SH-SY5Y (cell line): ENCODE results near the gene DAB2IP.

Experiments used
- GATA2 ChIP-seq: IDR thresholded peaks from 2 replicates; pipeline ENCODE4 v1.6.1; 2011; ENCODE audit warnings: mild to moderate bottlenecking, low read depth, low read length
- GATA3 ChIP-seq: IDR thresholded peaks from 2 replicates; pipeline ENCODE4 v1.6.1; 2011; ENCODE audit warnings: low read depth, mild to moderate bottlenecking, low read length, moderate library complexity

Gene DAB2IP

GRCh38 chr9:121755581-121755980 is 104.1 kb downstream of the DAB2IP start:
- TF ChIP-seq GATA2: no peak
- TF ChIP-seq GATA3: no peak

DNA sequence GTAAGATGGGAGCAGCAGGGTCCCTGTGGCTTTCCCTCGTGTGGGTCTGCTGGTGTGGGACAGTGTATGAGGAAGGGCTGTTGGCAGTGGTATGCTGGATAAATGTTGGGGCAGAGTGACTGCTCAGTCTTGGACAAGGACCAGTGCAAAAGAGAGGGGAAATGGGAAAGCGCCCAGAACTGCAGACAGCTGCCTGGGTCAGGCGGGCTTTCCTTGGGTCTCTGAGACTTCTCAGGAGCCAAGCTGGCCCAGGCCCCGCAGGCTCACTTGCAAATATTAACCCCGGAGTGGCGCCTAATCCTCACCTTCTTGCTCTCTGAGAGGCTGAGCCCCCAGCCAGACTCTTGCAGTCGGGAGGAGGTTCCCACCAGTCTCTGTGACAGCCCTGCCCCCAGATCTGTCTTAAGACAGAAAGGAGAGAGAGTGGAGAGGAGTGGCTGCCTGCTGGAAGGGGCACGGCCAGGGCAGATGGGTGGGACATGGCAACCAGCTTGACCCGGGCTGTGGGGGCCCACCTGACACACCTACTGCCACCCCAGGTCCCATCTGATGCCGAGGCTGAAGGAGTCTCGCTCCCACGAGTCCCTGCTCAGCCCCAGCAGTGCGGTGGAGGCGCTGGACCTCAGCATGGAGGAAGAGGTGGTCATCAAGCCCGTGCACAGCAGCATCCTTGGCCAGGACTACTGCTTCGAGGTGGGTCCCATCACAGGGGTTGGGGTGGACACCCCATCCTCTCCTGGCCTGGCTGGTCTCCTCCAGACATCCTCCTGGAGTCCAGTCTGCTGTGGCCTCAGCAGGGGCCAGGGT is 105.2 kb downstream of the DAB2IP start:
- TF ChIP-seq GATA3 (no peak), GATA2 (no peak)

DNA sequence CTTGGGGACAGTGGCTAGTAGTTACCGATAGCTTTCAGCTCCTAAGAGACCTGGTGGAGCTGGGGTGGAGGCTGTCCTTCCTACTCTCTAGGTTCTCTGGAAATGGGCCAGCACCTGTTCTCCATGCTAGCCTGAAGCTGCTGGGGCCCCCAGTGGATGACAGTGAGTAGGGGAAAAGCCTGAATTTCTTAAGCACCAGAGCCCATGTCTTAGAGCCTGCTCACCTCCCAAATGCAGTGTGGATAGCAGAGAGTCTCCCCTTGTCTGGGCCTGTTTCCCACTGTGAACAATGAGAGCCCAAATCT is 105.8 kb downstream of the DAB2IP start:
- TF ChIP-seq GATA2 (no peak), GATA3 (no peak)

GRCh38 chr9:121758693-121759092 is 107.3 kb downstream of the DAB2IP start:
- no peak for TF ChIP-seq GATA3
- no peak for TF ChIP-seq GATA2

DNA sequence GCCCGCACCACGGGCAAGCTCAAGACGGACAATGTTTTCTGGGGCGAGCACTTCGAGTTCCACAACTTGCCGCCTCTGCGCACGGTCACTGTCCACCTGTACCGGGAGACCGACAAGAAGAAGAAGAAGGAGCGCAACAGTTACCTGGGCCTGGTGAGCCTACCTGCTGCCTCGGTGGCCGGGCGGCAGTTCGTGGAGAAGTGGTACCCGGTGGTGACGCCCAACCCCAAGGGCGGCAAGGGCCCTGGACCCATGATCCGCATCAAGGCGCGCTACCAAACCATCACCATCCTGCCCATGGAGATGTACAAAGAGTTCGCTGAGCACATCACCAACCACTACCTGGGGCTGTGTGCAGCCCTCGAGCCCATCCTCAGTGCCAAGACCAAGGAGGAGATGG is 108.6 kb downstream of the DAB2IP start:
- TF ChIP-seq GATA3 (no peak), GATA2 (no peak)

GRCh38 chr9:121760571-121760970 is 109.1 kb downstream of the DAB2IP start:
- no peak for TF ChIP-seq GATA2
- no peak for TF ChIP-seq GATA3

GRCh38 chr9:121763131-121763530 is 111.7 kb downstream of the DAB2IP start:
- no peak for TF ChIP-seq GATA2

DNA sequence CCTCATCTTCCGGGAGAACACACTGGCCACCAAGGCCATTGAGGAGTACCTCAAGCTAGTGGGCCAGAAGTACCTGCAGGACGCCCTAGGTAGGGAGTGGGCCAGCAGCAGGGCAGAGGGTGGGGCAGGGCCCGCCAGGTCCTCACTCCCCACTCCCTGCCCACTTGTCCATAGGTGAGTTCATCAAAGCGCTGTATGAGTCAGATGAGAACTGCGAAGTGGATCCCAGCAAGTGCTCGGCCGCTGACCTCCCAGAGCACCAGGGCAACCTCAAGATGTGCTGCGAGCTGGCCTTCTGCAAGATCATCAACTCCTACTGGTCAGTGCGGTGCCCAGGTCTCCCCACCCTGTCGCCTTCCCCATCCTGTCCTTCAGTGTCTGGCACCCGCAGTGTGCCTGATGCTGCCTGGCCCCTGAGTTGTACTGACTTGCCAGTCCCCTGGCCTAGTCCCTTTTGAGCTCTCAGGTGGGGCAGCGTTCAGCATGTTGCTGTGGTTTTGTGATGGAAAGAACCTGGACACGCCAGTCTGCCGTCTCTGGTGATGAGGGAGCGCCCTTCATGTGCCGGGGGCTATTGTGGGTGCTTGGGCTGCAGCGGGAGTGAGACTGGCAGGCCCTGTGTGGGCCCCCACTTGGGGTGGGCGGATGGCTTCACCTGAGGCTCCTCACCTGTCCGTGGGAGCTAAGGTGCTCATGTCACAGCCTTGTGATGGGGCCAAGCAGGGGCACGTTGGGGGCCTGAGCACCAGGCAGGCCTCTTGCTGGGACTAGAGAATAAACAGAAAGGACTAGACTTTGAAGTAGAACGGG is 112.3 kb downstream of the DAB2IP start:
- TF ChIP-seq GATA3 (no peak), GATA2 (no peak)

- TF ChIP-seq GATA2: no peak
- TF ChIP-seq GATA3: no peak
Measured at GRCh38 chr9:121764371-121764730, 112.9 kb downstream of the DAB2IP start.

DNA sequence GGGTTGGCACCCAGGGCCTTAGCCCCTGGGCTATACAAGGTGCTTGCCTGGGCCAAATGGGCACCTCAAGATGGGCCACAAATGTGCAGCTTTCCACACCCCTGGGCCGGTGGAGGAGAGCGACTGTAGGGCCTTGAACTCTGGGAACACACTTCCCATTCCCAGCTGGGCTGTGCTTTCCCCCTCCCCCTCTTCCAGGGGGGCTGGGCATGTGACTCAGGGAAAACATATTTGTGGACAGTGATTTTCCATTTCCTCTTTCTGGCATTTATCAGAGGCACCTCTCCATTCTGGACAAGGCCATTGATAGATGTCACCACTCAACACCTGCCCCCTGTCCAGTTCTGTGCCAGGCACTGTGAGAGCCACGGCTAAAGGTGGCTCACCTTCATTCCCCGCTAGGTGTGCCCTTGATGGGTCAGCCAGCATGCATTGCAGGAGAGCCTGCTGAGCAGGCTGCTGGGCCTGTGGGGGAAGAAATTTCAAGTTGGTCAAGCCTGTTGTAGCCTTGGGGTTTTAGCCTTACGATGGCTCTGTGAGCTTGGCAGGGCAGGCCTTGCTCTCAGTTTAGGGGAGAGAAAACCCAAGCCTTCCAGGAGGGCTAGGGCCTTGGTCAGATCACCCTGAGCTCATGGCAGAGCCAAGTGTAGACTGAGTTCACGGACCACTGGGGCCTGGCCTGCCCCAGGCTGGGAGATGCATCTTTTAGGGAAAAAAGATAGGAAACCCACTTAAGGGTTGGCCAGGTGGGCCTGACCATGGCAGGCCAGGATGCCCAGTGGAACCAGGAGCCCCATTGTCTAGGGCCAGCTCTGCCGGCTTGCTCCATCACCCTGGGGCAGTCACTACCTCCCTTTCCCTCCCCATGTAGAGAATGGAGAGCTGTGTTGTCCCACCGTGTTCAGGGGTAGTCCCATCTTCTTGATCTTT is 113.9 kb downstream of the DAB2IP start:
- TF ChIP-seq GATA3: no peak
- TF ChIP-seq GATA2: no peak

DNA sequence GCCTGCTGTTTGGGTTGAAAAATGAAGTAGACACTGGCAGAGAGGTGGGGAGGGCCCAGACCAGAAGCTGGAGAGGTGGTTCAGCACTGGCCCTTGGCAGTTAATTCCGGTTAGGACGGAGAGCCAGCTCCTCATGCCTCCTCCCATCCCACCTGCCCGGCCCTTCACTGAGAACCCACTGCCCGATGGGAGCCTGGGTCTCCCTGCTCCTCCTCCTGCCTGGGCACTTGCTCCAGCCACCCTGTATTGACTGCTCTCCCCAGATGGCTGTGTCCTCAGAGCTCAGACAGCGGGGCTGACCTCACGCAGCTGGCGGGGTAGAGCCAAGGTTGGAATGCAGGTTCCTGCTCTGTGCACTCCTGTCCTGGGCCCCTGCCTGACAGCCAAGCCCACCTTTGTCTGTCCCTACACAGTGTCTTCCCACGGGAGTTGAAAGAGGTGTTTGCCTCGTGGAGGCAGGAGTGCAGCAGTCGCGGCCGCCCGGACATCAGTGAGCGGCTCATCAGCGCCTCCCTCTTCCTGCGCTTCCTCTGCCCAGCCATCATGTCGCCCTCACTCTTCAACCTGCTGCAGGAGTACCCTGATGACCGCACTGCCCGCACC is 114.7 kb downstream of the DAB2IP start:
- TF ChIP-seq GATA2 (no peak), GATA3 (no peak)

DNA sequence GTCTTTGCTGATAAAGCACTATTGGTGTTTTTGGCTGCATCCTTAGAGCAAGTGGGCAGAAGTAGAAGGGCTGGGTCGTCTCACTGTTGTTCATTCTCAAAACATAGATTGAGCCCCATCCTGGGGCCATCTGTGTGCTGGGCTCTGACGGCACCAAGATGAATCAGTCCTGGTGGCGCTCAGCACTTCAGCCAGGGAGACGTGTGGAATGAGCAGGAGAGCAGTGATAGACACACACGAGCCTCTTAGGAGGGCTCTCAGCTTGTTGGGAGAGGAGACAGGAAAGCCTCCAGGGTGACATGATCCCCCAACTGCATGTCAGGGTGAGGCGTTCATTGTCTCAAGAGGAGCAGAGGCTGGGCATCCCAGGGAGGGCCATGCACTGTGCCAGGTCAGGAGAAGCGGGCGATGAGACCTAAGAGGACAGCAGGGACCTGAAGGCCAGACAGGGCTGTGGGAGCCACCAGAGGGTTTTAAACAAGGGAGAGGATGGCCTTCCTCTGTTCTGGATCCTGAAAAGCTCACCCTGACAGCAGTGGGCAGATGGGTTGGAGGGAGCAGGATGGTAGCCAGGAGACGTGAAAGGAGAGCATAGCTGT is 115.8 kb downstream of the DAB2IP start:
- TF ChIP-seq GATA3 (no peak), GATA2 (no peak)

DNA sequence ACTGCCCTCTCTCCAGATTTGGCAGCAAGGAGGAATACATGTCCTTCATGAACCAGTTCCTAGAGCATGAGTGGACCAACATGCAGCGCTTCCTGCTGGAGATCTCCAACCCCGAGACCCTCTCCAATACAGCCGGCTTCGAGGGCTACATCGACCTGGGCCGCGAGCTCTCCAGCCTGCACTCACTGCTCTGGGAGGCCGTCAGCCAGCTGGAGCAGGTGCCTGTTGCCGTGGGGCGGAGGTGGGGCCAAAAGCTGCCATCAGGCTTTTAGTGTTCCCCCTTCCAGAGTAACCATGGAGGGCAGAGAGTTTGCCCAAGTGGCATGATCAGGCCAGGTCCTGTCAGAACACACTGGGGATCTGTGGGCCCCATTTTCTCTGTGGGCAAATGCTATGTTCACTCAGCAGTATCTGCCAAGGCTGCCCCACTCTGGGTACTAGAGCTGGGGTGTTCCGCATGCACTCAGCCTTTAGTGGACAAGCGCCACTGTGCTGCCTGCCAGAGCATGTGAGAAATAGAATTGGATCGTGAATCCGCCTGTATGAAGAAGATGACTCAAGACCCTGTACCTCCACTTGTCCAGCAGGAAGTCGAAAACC is 117.1 kb downstream of the DAB2IP start:
- TF ChIP-seq GATA2 (no peak), GATA3 (no peak)
